ENCODE results near the gene EFHD2.

The EFHD2 gene

DNA sequence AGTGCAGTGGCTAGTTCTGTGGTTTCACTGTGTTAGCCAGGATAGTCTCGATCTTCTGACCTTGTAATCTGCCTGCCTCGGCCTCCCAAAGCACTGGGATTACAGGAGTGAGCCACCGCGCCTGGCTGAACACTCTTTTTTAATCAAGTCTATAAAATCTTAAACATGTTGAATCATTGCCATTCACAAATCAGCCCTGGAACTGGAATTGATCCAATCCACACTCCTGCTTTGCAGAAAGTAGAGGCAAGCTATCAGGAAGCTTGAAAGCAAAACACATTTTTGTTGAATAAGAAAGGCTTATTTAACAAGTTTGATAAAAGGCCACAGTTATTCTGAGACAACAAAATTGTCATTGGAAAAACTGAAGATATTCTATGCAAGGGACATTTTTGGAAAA, 18.3 kb upstream of the EFHD2 start:
- Histone ChIP-seq H3K9me3 (ENCODE audit: low read length) (no peaks in the 10 kb centered on the region), H3K9ac (ENCODE audit: low read length) (no peak overlapping the region), H3K4me3 (ENCODE audit: low read depth in 1 of 2, low read length in 2 of 2) (no peak overlapping the region), H3K36me3 (ENCODE audit: insufficient read depth, low read length) (no peaks in the 10 kb centered on the region), H3K4me1 (ENCODE audit: insufficient read depth, low read length) (no peaks in the 10 kb centered on the region), H3K27me3 (ENCODE audit: control insufficient read depth in 1 of 2, insufficient read depth in 2 of 2, low read length in 2 of 2) (no peaks in the 10 kb centered on the region), H3K27ac (ENCODE audit: low read depth, low read length) (no peak overlapping the region)

DNA sequence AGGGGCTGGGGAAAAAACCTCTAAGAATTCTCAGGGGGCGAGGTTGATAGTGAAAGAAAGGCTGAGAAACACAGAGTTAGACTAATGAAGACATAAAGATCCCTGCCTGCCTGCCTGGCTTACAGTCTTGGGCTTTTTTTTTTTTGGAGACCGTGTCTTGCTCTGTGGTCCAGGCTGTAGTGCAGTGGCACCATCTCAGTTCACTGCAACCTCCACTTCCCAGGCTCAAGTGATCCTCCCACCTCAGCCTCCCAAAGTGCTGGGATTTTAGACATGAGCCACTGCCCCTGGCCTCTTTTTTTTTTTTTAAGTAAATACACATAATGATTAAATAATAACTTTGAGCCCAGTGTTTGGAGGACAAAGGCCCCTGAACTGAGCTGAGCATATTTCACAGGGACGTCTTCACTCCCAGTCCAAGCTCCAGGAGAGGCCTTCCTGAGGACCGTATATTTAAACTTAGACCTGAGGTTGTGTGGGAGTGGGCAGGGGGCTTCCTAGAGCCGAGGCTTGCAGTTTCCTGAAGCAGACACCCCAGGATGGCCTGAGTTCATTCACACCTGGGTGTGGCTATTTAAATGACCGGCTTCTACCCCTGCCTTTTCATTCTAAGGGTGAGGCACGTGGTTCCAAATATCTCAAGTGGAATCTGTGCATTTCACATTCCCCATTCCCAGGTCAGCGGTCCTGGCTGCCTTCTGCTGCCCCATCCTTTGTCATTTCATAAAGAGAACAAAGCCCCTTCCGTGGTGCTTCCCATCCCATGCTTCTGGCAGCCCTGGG, 16.0 kb upstream of the EFHD2 start:
- no peak overlapping the region for H3K27ac ChIP-seq (ENCODE audit: low read depth, low read length)
- no peak overlapping the region for H3K4me3 ChIP-seq (ENCODE audit: low read depth in 1 of 2, low read length in 2 of 2)
- no peaks in the 10 kb centered on the region for H3K36me3 ChIP-seq (ENCODE audit: insufficient read depth, low read length)
- no peaks in the 10 kb centered on the region for H3K9me3 ChIP-seq (ENCODE audit: low read length)
- H3K27me3 ChIP-seq (ENCODE audit: control insufficient read depth in 1 of 2, insufficient read depth in 2 of 2, low read length in 2 of 2): no peaks in the 10 kb centered on the region
- H3K4me1 ChIP-seq (ENCODE audit: insufficient read depth, low read length): no peaks in the 10 kb centered on the region
- no peak overlapping the region for H3K9ac ChIP-seq (ENCODE audit: low read length)

DNA sequence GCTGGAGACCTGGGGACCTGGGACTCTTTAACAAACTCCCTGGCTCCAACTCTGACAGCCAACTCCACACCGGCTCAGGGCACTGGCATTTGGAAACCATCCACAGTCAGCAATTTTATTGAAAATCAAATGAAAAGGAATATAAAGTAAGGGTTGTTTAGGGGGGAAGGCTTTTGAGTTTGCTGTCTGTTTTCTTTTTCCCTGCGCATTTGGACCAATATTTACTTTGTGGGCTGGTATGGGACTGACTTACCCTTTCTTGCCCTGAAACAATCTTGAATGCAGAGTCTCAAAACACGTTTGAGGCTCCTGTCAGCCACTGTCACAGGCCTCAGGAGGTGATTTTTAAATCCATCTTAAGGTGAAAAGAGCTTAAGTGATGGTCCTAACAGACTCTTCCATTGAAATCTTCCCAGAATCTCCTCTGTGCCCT, 15.4 kb upstream of the EFHD2 start:
- H3K27ac ChIP-seq (ENCODE audit: low read depth, low read length): no peak overlapping the region
- no peaks in the 10 kb centered on the region for H3K27me3 ChIP-seq (ENCODE audit: control insufficient read depth in 1 of 2, insufficient read depth in 2 of 2, low read length in 2 of 2)
- no peak overlapping the region for H3K4me3 ChIP-seq (ENCODE audit: low read depth in 1 of 2, low read length in 2 of 2)
- H3K4me1 ChIP-seq (ENCODE audit: insufficient read depth, low read length): no peaks in the 10 kb centered on the region
- H3K9ac ChIP-seq (ENCODE audit: low read length): no peak overlapping the region
- H3K36me3 ChIP-seq (ENCODE audit: insufficient read depth, low read length): no peaks in the 10 kb centered on the region
- no peaks in the 10 kb centered on the region for H3K9me3 ChIP-seq (ENCODE audit: low read length)

DNA sequence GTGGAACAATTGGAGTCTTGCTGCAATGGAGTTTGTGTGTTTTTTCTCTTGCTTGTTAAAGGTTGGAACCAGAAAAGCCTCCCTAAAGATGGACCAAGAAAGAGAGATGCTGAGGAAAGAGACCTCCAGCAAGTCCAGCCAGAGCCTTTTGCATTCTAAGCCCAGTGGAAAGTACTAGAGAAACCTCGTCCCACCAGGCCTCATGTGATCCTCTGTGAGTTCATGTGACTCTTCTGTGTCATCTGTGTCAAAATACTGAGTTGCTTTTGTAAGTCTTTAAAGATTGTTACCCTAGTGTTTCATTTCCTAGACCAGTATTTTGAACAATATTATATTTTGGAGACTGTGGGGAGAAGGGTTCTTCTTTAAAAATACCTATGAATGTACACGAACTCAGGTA, 12.5 kb upstream of the EFHD2 start:
- Histone ChIP-seq H3K4me1 (ENCODE audit: insufficient read depth, low read length) (no peaks in the 10 kb centered on the region), H3K27me3 (ENCODE audit: control insufficient read depth in 1 of 2, insufficient read depth in 2 of 2, low read length in 2 of 2) (no peaks in the 10 kb centered on the region), H3K27ac (ENCODE audit: low read depth, low read length) (no peak overlapping the region), H3K9me3 (ENCODE audit: low read length) (peaks cover 7% of the 10 kb centered on the region), H3K9ac (ENCODE audit: low read length) (no peak overlapping the region), H3K4me3 (ENCODE audit: low read depth in 1 of 2, low read length in 2 of 2) (no peak overlapping the region), H3K36me3 (ENCODE audit: insufficient read depth, low read length) (no peaks in the 10 kb centered on the region)

DNA sequence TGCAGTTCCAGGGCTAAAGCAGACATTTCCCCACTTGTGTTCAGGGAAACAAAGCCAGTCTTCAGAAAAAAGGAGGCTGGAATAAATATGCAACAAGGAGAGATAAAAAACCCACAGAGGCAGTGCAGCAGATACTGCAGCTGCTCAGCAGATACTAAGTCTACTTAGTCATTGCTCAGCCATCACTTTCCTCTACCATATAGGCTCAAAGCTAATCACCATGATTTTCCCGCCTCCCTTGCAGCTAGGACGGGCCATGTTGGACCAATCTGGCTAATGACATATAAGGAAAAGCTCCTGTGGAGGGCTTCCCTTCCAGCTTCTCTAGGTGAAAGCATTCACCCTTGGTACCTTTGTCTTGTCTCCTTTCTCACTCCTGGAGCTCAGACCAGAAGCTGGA, 10.0 kb upstream of the EFHD2 start:
- H3K27me3 ChIP-seq (ENCODE audit: control insufficient read depth in 1 of 2, insufficient read depth in 2 of 2, low read length in 2 of 2): no peaks in the 10 kb centered on the region
- no peak overlapping the region for H3K4me3 ChIP-seq (ENCODE audit: low read depth in 1 of 2, low read length in 2 of 2)
- no peaks in the 10 kb centered on the region for H3K36me3 ChIP-seq (ENCODE audit: insufficient read depth, low read length)
- H3K4me1 ChIP-seq (ENCODE audit: insufficient read depth, low read length): no peaks in the 10 kb centered on the region
- peaks cover 7% of the 10 kb centered on the region for H3K9me3 ChIP-seq (ENCODE audit: low read length)
- H3K9ac ChIP-seq (ENCODE audit: low read length): no peak overlapping the region
- H3K27ac ChIP-seq (ENCODE audit: low read depth, low read length): no peak overlapping the region

DNA sequence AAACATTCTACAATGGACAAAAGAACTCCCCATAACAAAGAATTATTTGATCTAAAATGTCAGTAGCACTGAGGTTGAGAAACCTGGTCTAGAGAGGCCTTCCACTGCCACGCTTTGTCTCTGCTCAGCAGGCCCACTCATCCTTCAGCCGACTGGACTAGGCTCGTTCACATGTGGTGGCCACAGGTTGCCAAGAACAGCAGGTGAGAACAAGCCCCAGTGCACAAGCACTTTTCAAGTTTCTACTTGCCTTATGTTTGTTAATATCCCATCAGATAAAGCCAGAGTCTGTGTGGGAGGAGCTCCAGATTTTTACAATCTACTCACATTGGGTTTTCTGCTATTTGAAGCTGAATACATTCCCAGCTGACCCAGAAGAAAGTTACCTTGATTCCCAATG, 9.1 kb upstream of the EFHD2 start:
- Histone ChIP-seq H3K27me3 (ENCODE audit: control insufficient read depth in 1 of 2, insufficient read depth in 2 of 2, low read length in 2 of 2) (no peaks in the 10 kb centered on the region), H3K9me3 (ENCODE audit: low read length) (peaks cover 7% of the 10 kb centered on the region), H3K27ac (ENCODE audit: low read depth, low read length) (no peak overlapping the region), H3K4me3 (ENCODE audit: low read depth in 1 of 2, low read length in 2 of 2) (no peak overlapping the region), H3K4me1 (ENCODE audit: insufficient read depth, low read length) (no peaks in the 10 kb centered on the region), H3K36me3 (ENCODE audit: insufficient read depth, low read length) (no peaks in the 10 kb centered on the region), H3K9ac (ENCODE audit: low read length) (no peak overlapping the region)

DNA sequence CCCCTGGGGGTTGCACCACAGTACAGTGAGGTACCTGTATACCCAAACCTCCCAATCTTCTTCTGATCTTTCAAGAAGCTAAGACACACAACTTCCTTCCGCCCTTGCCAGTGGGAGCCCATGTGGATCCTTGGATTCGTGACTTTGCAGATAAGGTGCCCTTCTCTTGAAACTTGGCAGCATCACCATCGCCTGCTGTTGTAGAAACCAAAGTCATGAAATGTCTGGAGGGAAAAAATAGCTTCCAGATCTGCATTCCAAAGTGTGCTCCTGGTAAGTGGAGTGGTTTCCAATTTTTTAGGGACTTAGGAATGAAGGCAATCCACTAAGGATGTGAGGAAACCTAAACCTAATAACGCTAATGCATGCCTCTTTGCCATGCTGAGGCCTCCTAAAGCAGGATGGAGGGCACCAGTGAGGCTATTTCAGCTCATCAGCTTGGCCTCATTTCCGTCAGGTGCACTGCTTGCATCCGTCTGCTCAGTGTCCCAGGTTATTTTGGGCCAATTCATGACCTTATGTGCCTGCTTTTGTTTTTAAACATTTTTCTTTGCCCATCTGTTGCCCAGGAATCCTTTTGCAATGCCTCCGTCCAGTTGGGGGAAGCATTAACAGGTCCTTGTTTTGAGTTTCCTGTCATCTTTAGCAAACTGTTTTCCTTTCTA, 8.2 kb upstream of the EFHD2 start:
- Histone ChIP-seq H3K9me3 (ENCODE audit: low read length) (peaks cover 7% of the 10 kb centered on the region), H3K27me3 (ENCODE audit: control insufficient read depth in 1 of 2, insufficient read depth in 2 of 2, low read length in 2 of 2) (no peaks in the 10 kb centered on the region)

DNA sequence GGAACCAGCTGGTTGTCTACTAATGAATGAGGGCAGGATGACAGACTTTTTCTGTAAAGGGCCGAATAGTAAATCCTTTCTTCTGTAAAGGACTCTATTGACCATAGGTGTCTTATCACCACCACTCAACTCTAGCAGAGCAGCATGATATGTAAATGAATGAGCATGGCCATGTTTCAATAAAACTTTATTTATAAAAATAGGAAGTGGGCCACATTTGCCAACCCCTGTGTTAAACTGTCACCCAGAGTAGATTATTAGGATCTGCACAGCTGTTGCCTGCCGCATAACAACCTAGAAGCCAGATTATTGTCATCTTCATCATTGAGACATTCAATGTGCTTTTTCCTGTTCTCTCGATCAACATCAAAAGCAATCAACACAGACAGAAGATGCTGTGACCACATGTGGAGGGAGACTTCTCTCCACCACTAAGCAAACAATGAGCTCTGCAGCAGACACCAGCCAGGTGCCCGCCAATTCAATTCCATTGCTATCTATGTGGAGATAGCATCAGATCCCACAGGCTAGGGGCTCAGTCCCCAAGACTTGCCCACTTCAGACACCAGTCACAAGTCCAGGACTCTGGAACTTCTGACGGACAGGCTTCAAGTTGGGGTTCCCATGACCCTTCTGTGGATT, 6.8 kb upstream of the EFHD2 start:
- Histone ChIP-seq H3K9me3 (ENCODE audit: low read length) (peaks cover 7% of the 10 kb centered on the region), H3K4me1 (ENCODE audit: insufficient read depth, low read length) (peaks cover 14% of the 10 kb centered on the region), H3K4me3 (ENCODE audit: low read depth in 1 of 2, low read length in 2 of 2) (no peak overlapping the region), H3K27me3 (ENCODE audit: control insufficient read depth in 1 of 2, insufficient read depth in 2 of 2, low read length in 2 of 2) (no peaks in the 10 kb centered on the region), H3K36me3 (ENCODE audit: insufficient read depth, low read length) (no peaks in the 10 kb centered on the region), H3K27ac (ENCODE audit: low read depth, low read length) (no peak overlapping the region), H3K9ac (ENCODE audit: low read length) (no peak overlapping the region)

More for the DNA sequence above, 8.2 kb upstream of the EFHD2 start:
- Histone ChIP-seq H3K36me3 (ENCODE audit: insufficient read depth, low read length) (no peaks in the 10 kb centered on the region), H3K27ac (ENCODE audit: low read depth, low read length) (no peak overlapping the region), H3K4me1 (ENCODE audit: insufficient read depth, low read length) (peaks cover under 1% of the 10 kb centered on the region), H3K9ac (ENCODE audit: low read length) (no peak overlapping the region), H3K4me3 (ENCODE audit: low read depth in 1 of 2, low read length in 2 of 2) (no peak overlapping the region)

DNA sequence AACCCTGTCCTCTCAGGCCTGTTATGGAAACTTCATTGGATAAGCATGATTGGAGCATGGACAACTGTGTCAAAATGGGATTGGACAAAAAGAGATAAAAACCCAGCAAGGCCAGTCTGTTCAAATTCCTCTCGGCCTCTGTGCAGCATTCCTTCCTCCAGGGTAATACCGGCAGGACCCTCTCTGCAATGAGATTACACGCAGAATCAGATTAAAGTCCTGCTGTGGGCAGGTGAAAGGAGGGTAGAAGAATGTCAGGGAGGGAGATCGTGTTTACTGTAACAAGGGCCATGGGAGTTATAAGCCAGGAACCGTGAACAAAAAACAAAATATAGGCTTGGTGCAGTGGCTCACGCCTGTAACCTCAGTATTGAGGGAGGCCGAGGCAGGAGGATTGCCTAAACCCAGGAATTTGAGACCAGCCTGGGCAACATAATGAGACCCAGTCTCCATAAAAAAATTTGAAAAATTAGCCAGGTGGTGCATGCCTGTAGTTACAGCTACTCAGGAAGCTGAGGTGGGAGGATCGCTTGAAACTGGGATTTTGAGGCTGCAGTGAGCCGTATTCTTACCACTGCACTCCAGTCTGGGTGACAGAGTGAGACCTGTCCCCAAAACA, 5.6 kb upstream of the EFHD2 start:
- peaks cover 7% of the 10 kb centered on the region for H3K9me3 ChIP-seq (ENCODE audit: low read length)
- H3K9ac ChIP-seq (ENCODE audit: low read length): no peak overlapping the region
- no peaks in the 10 kb centered on the region for H3K27me3 ChIP-seq (ENCODE audit: control insufficient read depth in 1 of 2, insufficient read depth in 2 of 2, low read length in 2 of 2)
- H3K4me1 ChIP-seq (ENCODE audit: insufficient read depth, low read length): peaks cover 19% of the 10 kb centered on the region
- H3K36me3 ChIP-seq (ENCODE audit: insufficient read depth, low read length): no peaks in the 10 kb centered on the region
- no peak overlapping the region for H3K4me3 ChIP-seq (ENCODE audit: low read depth in 1 of 2, low read length in 2 of 2)
- no peak overlapping the region for H3K27ac ChIP-seq (ENCODE audit: low read depth, low read length)

DNA sequence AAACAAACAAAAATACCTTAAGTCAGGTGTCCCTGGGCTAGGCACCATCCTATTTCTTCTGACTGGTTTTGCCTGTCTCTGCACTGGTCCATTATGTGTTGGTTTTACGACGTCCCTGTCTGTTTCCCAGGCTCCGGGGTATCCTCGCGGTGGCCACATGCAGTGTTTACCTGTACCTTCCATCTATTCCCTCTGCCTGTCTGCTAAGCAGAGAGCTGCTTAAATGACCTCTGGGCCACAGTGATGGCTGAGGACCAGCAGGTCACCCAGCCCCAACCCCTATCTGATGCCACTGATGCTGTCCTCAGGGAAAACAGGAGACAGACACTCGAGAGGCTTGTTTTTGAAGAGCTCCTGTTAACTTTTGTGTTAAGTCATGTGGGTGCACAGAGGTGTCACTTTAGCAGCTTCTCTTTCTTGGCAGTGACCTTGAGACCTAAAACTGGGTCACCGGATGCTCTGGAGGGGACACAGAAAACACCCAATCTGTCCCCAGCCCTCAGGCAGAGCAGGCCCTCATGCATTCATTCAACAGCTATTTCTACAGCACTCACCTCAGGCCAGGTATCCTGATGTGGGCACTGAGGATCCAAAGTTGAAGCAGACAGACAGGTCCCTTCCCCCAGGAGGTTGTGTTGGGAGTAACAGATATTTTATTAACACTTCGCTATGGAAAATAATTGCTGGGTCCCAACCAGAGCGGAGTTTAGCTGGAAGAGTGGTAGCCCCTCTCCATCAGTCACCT, 4.4 kb upstream of the EFHD2 start:
- Histone ChIP-seq H3K4me1 (ENCODE audit: insufficient read depth, low read length) (peaks cover 22% of the 10 kb centered on the region), H3K27ac (ENCODE audit: low read depth, low read length) (no peak overlapping the region), H3K9me3 (ENCODE audit: low read length) (peaks cover under 1% of the 10 kb centered on the region)

More for the DNA sequence above, 4.4 kb upstream of the EFHD2 start:
- Histone ChIP-seq H3K9ac (ENCODE audit: low read length) (no peak overlapping the region), H3K36me3 (ENCODE audit: insufficient read depth, low read length) (no peaks in the 10 kb centered on the region), H3K4me3 (ENCODE audit: low read depth in 1 of 2, low read length in 2 of 2) (no peak overlapping the region), H3K27me3 (ENCODE audit: control insufficient read depth in 1 of 2, insufficient read depth in 2 of 2, low read length in 2 of 2) (no peaks in the 10 kb centered on the region)

All from muscle layer of colon (tissue), 2 donors.